ENCODE measurements around the gene LAMTOR1.
"Not testable (repeated sequence)": the region's sequence is repeated elsewhere in the genome, so short reads cannot be mapped to it uniquely, and the experiment has no call there.

DNA sequence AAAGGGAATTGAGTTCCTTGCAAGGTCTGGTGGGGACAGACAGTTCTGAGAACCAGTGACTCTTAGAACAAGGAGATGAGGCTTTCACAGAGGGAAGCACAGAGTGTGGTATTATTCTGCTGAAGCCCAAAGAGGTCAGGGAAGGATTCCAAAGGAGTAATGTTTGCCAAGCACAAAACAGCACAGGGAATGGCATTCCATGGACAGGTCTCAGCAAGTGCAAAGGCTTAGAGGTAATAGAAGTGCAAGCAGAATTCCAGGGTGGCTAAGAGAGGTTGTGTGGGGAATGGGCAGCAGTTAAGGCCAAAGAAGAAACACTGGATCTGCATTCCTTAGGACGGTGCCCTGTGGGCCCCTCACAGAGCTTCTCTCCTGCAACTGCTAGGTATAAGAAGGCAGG is 39.0 kb upstream of the LAMTOR1 start:
- TF ChIP-seq POLR2A (IDR thresholded peaks at IDR 0.05; ENCODE audit: low read depth, low read length); POLR2AphosphoS5 (IDR thresholded peaks at IDR 0.05; ENCODE audit: insufficient read depth, low read depth, low read length): not testable (repeated sequence)
- TF ChIP-seq, protein P1, sequence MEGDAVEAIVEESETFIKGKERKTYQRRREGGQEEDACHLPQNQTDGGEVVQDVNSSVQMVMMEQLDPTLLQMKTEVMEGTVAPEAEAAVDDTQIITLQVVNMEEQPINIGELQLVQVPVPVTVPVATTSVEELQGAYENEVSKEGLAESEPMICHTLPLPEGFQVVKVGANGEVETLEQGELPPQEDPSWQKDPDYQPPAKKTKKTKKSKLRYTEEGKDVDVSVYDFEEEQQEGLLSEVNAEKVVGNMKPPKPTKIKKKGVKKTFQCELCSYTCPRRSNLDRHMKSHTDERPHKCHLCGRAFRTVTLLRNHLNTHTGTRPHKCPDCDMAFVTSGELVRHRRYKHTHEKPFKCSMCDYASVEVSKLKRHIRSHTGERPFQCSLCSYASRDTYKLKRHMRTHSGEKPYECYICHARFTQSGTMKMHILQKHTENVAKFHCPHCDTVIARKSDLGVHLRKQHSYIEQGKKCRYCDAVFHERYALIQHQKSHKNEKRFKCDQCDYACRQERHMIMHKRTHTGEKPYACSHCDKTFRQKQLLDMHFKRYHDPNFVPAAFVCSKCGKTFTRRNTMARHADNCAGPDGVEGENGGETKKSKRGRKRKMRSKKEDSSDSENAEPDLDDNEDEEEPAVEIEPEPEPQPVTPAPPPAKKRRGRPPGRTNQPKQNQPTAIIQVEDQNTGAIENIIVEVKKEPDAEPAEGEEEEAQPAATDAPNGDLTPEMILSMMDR (IDR thresholded peaks at IDR 0.05; ENCODE audit: extremely low read depth in 1 of 2, insufficient read depth in 1 of 2, low read depth in 1 of 2, low read length in 2 of 2), result not testable (repeated sequence)
